Spinal cord (tissue), 10 donors: ENCODE results near the gene LMBRD1. TPM values are rescaled to one million over a fixed set of nuclear protein-coding genes. Genes with fewer than 3 reads are reported as not detected.

Experiments
- DNase-seq, 6 donors: peaks; one replicate each; pipeline versions ENCODE4 v3.0.0 to v3.0.0-alpha.2; 2013 to 2015; ENCODE audit warnings: low spot score in 6 of 6, low read depth in 4 of 6
- H3K27ac ChIP-seq: one replicate; pipeline ENCODE4 v1.5.1; 2013; ENCODE audit warnings: low read depth, low read length, control low read depth
- H3K27me3 ChIP-seq: one replicate; pipeline ENCODE4 v1.6.1; 2013; ENCODE audit warnings: low read length; ENCODE audit not compliant: control insufficient read depth, insufficient read depth
- H3K36me3 ChIP-seq: one replicate; pipeline ENCODE4 v1.6.1; 2013; ENCODE audit warnings: low read length; ENCODE audit not compliant: control insufficient read depth, insufficient read depth
- H3K4me1 ChIP-seq: one replicate; pipeline ENCODE4 v1.6.1; 2013; ENCODE audit warnings: low read length; ENCODE audit not compliant: control insufficient read depth, insufficient read depth
- H3K4me3 ChIP-seq: one replicate; pipeline ENCODE4 v1.5.1; 2013; ENCODE audit warnings: low read depth, low read length, control low read depth
- H3K9me3 ChIP-seq: one replicate; pipeline ENCODE4 v1.6.1; 2013; ENCODE audit warnings: low read length; ENCODE audit not compliant: control insufficient read depth, insufficient read depth
- WGBS: methylation state at CpG from one replicate; pipeline ENCODE4 v1.1.5; 2013; ENCODE audit warnings: missing lambda C conversion rate; ENCODE audit not compliant: insufficient coverage; 5-methylcytosine and 5-hydroxymethylcytosine counted together
- polyA plus RNA-seq, 2 donors: library from polyadenylated mRNA; unstranded; fragments of 120-200 nt; gene quantifications; one replicate each; pipeline ENCODE4 v1.2.1, GENCODE V29; 2013; ENCODE audit not compliant: insufficient read length in 2 of 2
- total RNA-seq, 2 donors: library from RNA; depleted of rRNA in 1 of 2; stranded (reverse); fragments of 120-200 nt in 1 of 2; fragments of >200 nt in 1 of 2; gene quantifications; one replicate each; pipeline versions ENCODE4 v1.2.3 to v1.2.4, GENCODE V29; 2013 to 2014
- donor health status: healthy.

Gene LMBRD1
- total and polyA plus RNA-seq, 4 donors = 68.2 to 109 (median 85.3) TPM

- H3K4me3 ChIP-seq = no peak overlapping the region
- H3K27me3 ChIP-seq = no peaks in the 10 kb centered on the region
- no peaks in the 10 kb centered on the region for H3K9me3 ChIP-seq
- H3K36me3 ChIP-seq = no peaks in the 10 kb centered on the region
- no CpG with 5 or more reads among the region's 1 CpG for WGBS
- no peak for DNase-seq
- peaks cover 4% of the 10 kb centered on the region for H3K4me1 ChIP-seq
- H3K27ac ChIP-seq = no peak overlapping the region
Observed at GRCh38 chr6:69630767-69631166, 166.0 kb downstream of the LMBRD1 start.

- Histone ChIP-seq H3K9me3 (no peaks in the 10 kb centered on the region), H3K27ac (no peak overlapping the region), H3K36me3 (no peaks in the 10 kb centered on the region), H3K4me1 (peaks cover 4% of the 10 kb centered on the region), H3K4me3 (no peak overlapping the region), H3K27me3 (no peaks in the 10 kb centered on the region)
- DNase-seq = no peak
- WGBS = 78% methylated on average over 1 of the region's 1 CpG
Observed at GRCh38 chr6:69627625-69628024, 169.2 kb downstream of the LMBRD1 start.

- no peaks in the 10 kb centered on the region for H3K9me3 ChIP-seq
- no CpG with 5 or more reads among the region's 2 CpGs for WGBS
- H3K36me3 ChIP-seq = no peaks in the 10 kb centered on the region
- DNase-seq = no peak
- H3K4me3 ChIP-seq = no peak overlapping the region
- H3K27ac ChIP-seq = no peak overlapping the region
- no peaks in the 10 kb centered on the region for H3K4me1 ChIP-seq
- no peaks in the 10 kb centered on the region for H3K27me3 ChIP-seq
Observed at GRCh38 chr6:69624944-69625343, 171.9 kb downstream of the LMBRD1 start.

Other genes starting within 250 kb of the LMBRD1 start
- gene COL19A1, start 69.5 kb upstream of the LMBRD1 start, total RNA-seq = 1 to 10 TPM; 4.0 to 6.7 TPM
- gene COL19A1, start 69.5 kb upstream of the LMBRD1 start, polyA plus RNA-seq = 1 to 10 TPM; 1.4 to 1.8 TPM